ENCODE results near the gene C1QTNF12. TPM values are rescaled to one million over a fixed set of nuclear protein-coding genes. Genes with fewer than 3 reads are reported as not detected.

C1QTNF12 gene
- polyA plus RNA-seq, 1 donor from 2014 or later = 0.74 TPM

GRCh38 chr1:1267488-1268283, 21.2 kb upstream of the C1QTNF12 start:
- Histone ChIP-seq H2AFZ (ENCODE audit: low read depth, low read length) (no peak overlapping the region), H3K27ac (ENCODE audit: low read length) (no peak overlapping the region), H3K4me2 (ENCODE audit: low read length) (no peak overlapping the region), H3K9me2 (ENCODE audit: insufficient read depth, low read length) (no peaks in the 10 kb centered on the region), H3K79me2 (replicated peaks; ENCODE audit: insufficient read depth, low read length) (peaks cover 32% of the 10 kb centered on the region), H3K9ac (ENCODE audit: low read length) (no peak overlapping the region), H3K27me3 (ENCODE audit: insufficient read depth, low read depth, low read length) (no peaks in the 10 kb centered on the region), H3K4me3 (ENCODE audit: low read length) (no peak overlapping the region), H4K20me1 (ENCODE audit: insufficient read depth) (no peaks in the 10 kb centered on the region), H3K9me3 (ENCODE audit: low read length) (no peaks in the 10 kb centered on the region), H3K36me3 (ENCODE audit: insufficient read depth, low read length) (no peaks in the 10 kb centered on the region), H3F3A (ENCODE audit: insufficient read depth, low read length, poor library complexity, severe bottlenecking) (no peaks in the 10 kb centered on the region)
- TF ChIP-seq CTCF (IDR thresholded peaks at IDR 0.05; ENCODE audit: poor library complexity, severe bottlenecking) (no peak), MXI1 (conservative IDR thresholded peaks at IDR 0.05; ENCODE audit: poor library complexity, severe bottlenecking) (no peak), EP300 (conservative IDR thresholded peaks at IDR 0.05; ENCODE audit: poor library complexity, severe bottlenecking) (no peak), EZH2 (IDR thresholded peaks at IDR 0.05; ENCODE audit: borderline replicate concordance, insufficient read depth, low read length, poor library complexity, severe bottlenecking) (no peak), POLR2AphosphoS5 (IDR thresholded peaks at IDR 0.05) (no peak), RAD21 (conservative IDR thresholded peaks at IDR 0.05) (no peak), SMC3 (conservative IDR thresholded peaks at IDR 0.05; ENCODE audit: poor library complexity) (no peak), TAF1 (IDR thresholded peaks at IDR 0.05; ENCODE audit: low read depth) (no peak), REST (IDR thresholded peaks at IDR 0.05; ENCODE audit: borderline replicate concordance) (no peak)

GRCh38 chr1:1264868-1265272, 18.3 kb upstream of the C1QTNF12 start:
- TF ChIP-seq MXI1 (conservative IDR thresholded peaks at IDR 0.05; ENCODE audit: poor library complexity, severe bottlenecking) (no peak), SMC3 (conservative IDR thresholded peaks at IDR 0.05; ENCODE audit: poor library complexity) (no peak), POLR2AphosphoS5 (IDR thresholded peaks at IDR 0.05) (no peak), RAD21 (conservative IDR thresholded peaks at IDR 0.05) (no peak), CTCF (IDR thresholded peaks at IDR 0.05; ENCODE audit: poor library complexity, severe bottlenecking) (no peak), EZH2 (IDR thresholded peaks at IDR 0.05; ENCODE audit: borderline replicate concordance, insufficient read depth, low read length, poor library complexity, severe bottlenecking) (no peak), EP300 (conservative IDR thresholded peaks at IDR 0.05; ENCODE audit: poor library complexity, severe bottlenecking) (no peak)
- Histone ChIP-seq H2AFZ (ENCODE audit: low read depth, low read length) (no peak overlapping the region), H3K9ac (ENCODE audit: low read length) (no peak overlapping the region), H3K36me3 (ENCODE audit: insufficient read depth, low read length) (no peaks in the 10 kb centered on the region), H3K4me2 (ENCODE audit: low read length) (no peak overlapping the region), H3K9me2 (ENCODE audit: insufficient read depth, low read length) (no peaks in the 10 kb centered on the region), H4K20me1 (ENCODE audit: insufficient read depth) (no peaks in the 10 kb centered on the region), H3K9me3 (ENCODE audit: low read length) (no peaks in the 10 kb centered on the region), H3K27ac (ENCODE audit: low read length) (no peak overlapping the region), H3K79me2 (replicated peaks; ENCODE audit: insufficient read depth, low read length) (peaks cover 4% of the 10 kb centered on the region), H3K27me3 (ENCODE audit: insufficient read depth, low read depth, low read length) (no peaks in the 10 kb centered on the region), H3K4me3 (ENCODE audit: low read length) (no peak overlapping the region), H3F3A (ENCODE audit: insufficient read depth, low read length, poor library complexity, severe bottlenecking) (no peaks in the 10 kb centered on the region)

Measured in neural cell (in vitro differentiated cells).